Astrocyte (in vitro differentiated cells and primary cell): ENCODE data around the gene CAPN5. TPM values are rescaled to one million over a fixed set of nuclear protein-coding genes. Genes with fewer than 3 reads are reported as not detected.

Source experiments
- DNase-seq: peaks from one replicate; pipeline ENCODE4 v3.0.0-alpha.2; 2010; ENCODE audit warnings: low read depth
- FAIRE-seq: peaks from 2 replicates; lab custom pipeline; 2011; peaks lifted over from hg19 to GRCh38; lab: Jason Lieb, UNC
- H2AFZ ChIP-seq: 2 replicates; pipeline ENCODE4 v1.6.0; 2012; ENCODE audit warnings: low read depth, low read length, inconsistent platforms
- H3K27ac ChIP-seq: 2 replicates; pipeline ENCODE4 v1.5.1; 2011; ENCODE audit warnings: low read depth, low read length, inconsistent platforms
- H3K27me3 ChIP-seq: 2 replicates; pipeline ENCODE4 v1.6.0; 2011; ENCODE audit warnings: low read length, inconsistent platforms; ENCODE audit not compliant: insufficient read depth
- H3K36me3 ChIP-seq: 2 replicates; pipeline ENCODE4 v1.5.1; 2011; ENCODE audit warnings: low read length, inconsistent platforms; ENCODE audit not compliant: insufficient read depth
- H3K4me1 ChIP-seq: 2 replicates; pipeline ENCODE4 v1.5.1; 2011; ENCODE audit warnings: low read length, inconsistent platforms; ENCODE audit not compliant: insufficient read depth
- H3K4me2 ChIP-seq: 2 replicates; pipeline ENCODE4 v1.6.0; 2012; ENCODE audit warnings: low read length, inconsistent platforms
- H3K4me3 ChIP-seq: 2 replicates; pipeline ENCODE4 v1.5.1; 2011; ENCODE audit warnings: low read depth, mild to moderate bottlenecking, low read length, inconsistent platforms; ENCODE audit not compliant: insufficient read depth
- H3K79me2 ChIP-seq: 2 replicates; pipeline ENCODE4 v1.6.0; 2012; ENCODE audit warnings: mild to moderate bottlenecking, low read length, inconsistent platforms; ENCODE audit not compliant: insufficient read depth
- H3K9ac ChIP-seq: 2 replicates; pipeline ENCODE4 v1.6.0; 2012; ENCODE audit warnings: mild to moderate bottlenecking, low read length, inconsistent platforms
- H3K9me3 ChIP-seq: 2 replicates; pipeline ENCODE4 v1.5.1; 2012; ENCODE audit warnings: low read depth, mild to moderate bottlenecking, low read length, inconsistent platforms; ENCODE audit not compliant: insufficient read depth
- H4K20me1 ChIP-seq: 2 replicates; pipeline ENCODE4 v1.6.0; 2012; ENCODE audit warnings: low read length, inconsistent platforms; ENCODE audit not compliant: insufficient read depth
- H3K27ac Mint-ChIP-seq: one replicate; pipeline ENCODE4 v1.8.0; 2021; ENCODE audit warnings: mild to moderate bottlenecking, mixed read lengths; ENCODE audit not compliant: unreplicated experiment
- H3K27me3 Mint-ChIP-seq: one replicate; pipeline ENCODE4 v1.8.0; 2021; ENCODE audit warnings: low read depth, mixed read lengths; ENCODE audit not compliant: unreplicated experiment
- H3K36me3 Mint-ChIP-seq: one replicate; pipeline ENCODE4 v1.8.0; 2021; ENCODE audit warnings: low read depth, mixed read lengths; ENCODE audit not compliant: unreplicated experiment
- H3K4me1 Mint-ChIP-seq: one replicate; pipeline ENCODE4 v1.8.0; 2021; ENCODE audit warnings: low read depth, mixed read lengths; ENCODE audit not compliant: unreplicated experiment
- H3K4me3 Mint-ChIP-seq: one replicate; pipeline ENCODE4 v1.8.0; 2021; ENCODE audit warnings: mild to moderate bottlenecking, moderate library complexity, mixed read lengths; ENCODE audit not compliant: unreplicated experiment
- H3K9me3 Mint-ChIP-seq: one replicate; pipeline ENCODE4 v1.8.0; 2021; ENCODE audit warnings: mild to moderate bottlenecking, mixed read lengths; ENCODE audit not compliant: unreplicated experiment
- CTCF ChIP-seq: IDR thresholded peaks from 2 replicates; pipeline ENCODE4 v1.5.1; 2011; ENCODE audit warnings: low read depth, mild to moderate bottlenecking, inconsistent platforms, low read length, moderate library complexity; ENCODE audit not compliant: insufficient read depth
- EZH2 ChIP-seq: IDR thresholded peaks from 2 replicates; pipeline ENCODE4 v1.6.1; 2012; ENCODE audit warnings: mild to moderate bottlenecking, low read length, inconsistent platforms; ENCODE audit not compliant: insufficient read depth
- total RNA-seq: library from RNA; stranded (reverse); gene quantifications from 2 replicates; pipeline ENCODE4 v1.2.1, GENCODE V29; 2021

The CAPN5 gene
- total RNA-seq, 1 donor from 2014 or later, result 17.4 TPM

- Mint-ChIP-seq H3K4me3 (no peak overlapping the region), H3K27ac (no peak overlapping the region)
These were observed 74.7 kb downstream of the CAPN5 start for GRCh38 chr11:77141475-77141874.

GRCh38 chr11:77142091-77142975 is 75.6 kb downstream of the CAPN5 start:
- peaks cover 35% of the 10 kb centered on the region for H3K27me3 Mint-ChIP-seq
- DNase-seq (no peak), FAIRE-seq (no peak)
- Histone ChIP-seq H3K27ac (no peak overlapping the region), H3K9me3 (no peaks in the 10 kb centered on the region), H3K4me3 (no peak overlapping the region), H3K36me3 (no peaks in the 10 kb centered on the region), H3K27me3 (peaks cover 12% of the 10 kb centered on the region), H3K79me2 (no peaks in the 10 kb centered on the region), H3K9ac (no peak overlapping the region), H4K20me1 (no peaks in the 10 kb centered on the region), H3K4me1 (peaks cover 11% of the 10 kb centered on the region), H3K4me2 (no peak overlapping the region), H2AFZ (no peak overlapping the region)
- H3K27ac Mint-ChIP-seq, result no peak overlapping the region
- H3K4me1 Mint-ChIP-seq, result no peaks in the 10 kb centered on the region
- no peaks in the 10 kb centered on the region for H3K36me3 Mint-ChIP-seq
- TF ChIP-seq EZH2 (no peak), CTCF (no peak)
- no peak overlapping the region for H3K4me3 Mint-ChIP-seq
- H3K9me3 Mint-ChIP-seq, result no peaks in the 10 kb centered on the region

More at GRCh38 chr11:77141475-77141874, 74.7 kb downstream of the CAPN5 start:
- Histone ChIP-seq H2AFZ (no peak overlapping the region), H4K20me1 (no peaks in the 10 kb centered on the region), H3K27me3 (peaks cover 11% of the 10 kb centered on the region), H3K9me3 (no peaks in the 10 kb centered on the region), H3K9ac (no peak overlapping the region), H3K79me2 (no peaks in the 10 kb centered on the region), H3K27ac (peak overlapping the region; percentile 21), H3K36me3 (no peaks in the 10 kb centered on the region), H3K4me3 (no peak overlapping the region), H3K4me2 (no peak overlapping the region), H3K4me1 (peaks cover 11% of the 10 kb centered on the region)
- DNase-seq, result no peak
- H3K9me3 Mint-ChIP-seq, result no peaks in the 10 kb centered on the region
- H3K4me1 Mint-ChIP-seq, result no peaks in the 10 kb centered on the region
- no peak for FAIRE-seq
- H3K27me3 Mint-ChIP-seq, result peaks cover 29% of the 10 kb centered on the region
- H3K36me3 Mint-ChIP-seq, result no peaks in the 10 kb centered on the region
- TF ChIP-seq CTCF (no peak), EZH2 (no peak)
